Measurements from ENCODE around the gene ZDHHC5. TPM values are rescaled to one million over a fixed set of nuclear protein-coding genes. Genes with fewer than 3 reads are reported as not detected.
"Not testable (repeated sequence)": the region's sequence is repeated elsewhere in the genome, so short reads cannot be mapped to it uniquely, and the experiment has no call there.

ZDHHC5 gene
- total RNA-seq, 2 experiments from 2014 or later: 81.9 to 82.2 TPM

- ChIA-PET CTCF (interaction anchor here (0.7 to 1.8 kb wide), 3 partner anchors 45 to 85 kb away, joined by 4 to 5 read pairs (median 5); partner anchors contain the start of gene UBE2L6), POLR2A (no interaction called here)
Observed at GRCh38 chr11:57653163-57653562, 14.8 kb upstream of the ZDHHC5 start.

GRCh38 chr11:57656885-57657193, 11.1 kb upstream of the ZDHHC5 start:
- ChIA-PET CTCF (interaction anchor here (0.6 kb wide), 1 partner anchor 13 kb away, joined by 4 read pairs; no protein-coding TSS in a partner anchor), POLR2A (no interaction called here)

- POLR2A ChIA-PET: interaction anchor here (0.9 kb wide), 1 partner anchor 9 kb away, joined by 3 read pairs; no protein-coding TSS in a partner anchor
- CTCF ChIA-PET: interaction anchor here (1.0 kb wide), 1 partner anchor 9 kb away, joined by 3 read pairs; no protein-coding TSS in a partner anchor
Observed at GRCh38 chr11:57657194-57658022, 10.5 kb upstream of the ZDHHC5 start, which contains the start of gene CLP1. Gene CLP1, plus strand, starts transcription at chr11:57657762. Its CDS starts 1,715 bp downstream, at chr11:57659477.

DNA sequence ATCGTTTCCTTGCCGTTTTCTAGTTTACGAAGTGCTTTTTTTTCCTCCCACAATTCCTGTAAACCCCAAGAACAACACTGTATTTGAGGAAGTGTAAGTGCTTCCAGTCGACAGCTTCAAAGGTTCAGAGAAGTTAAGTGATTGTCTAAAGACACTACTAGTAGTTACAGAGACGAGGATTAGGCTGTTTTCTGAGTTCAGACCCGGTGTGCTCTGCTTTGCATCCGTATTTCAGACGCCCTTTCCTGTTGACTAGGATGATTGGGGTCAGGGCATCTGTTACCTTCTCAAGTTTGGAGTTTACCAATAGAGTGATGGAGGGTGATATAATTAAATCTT, 9.9 kb upstream of the ZDHHC5 start:
- CTCF ChIA-PET: interaction anchor here (1.0 to 1.2 kb wide), 2 partner anchors 9 to 13 kb away, joined by 3 read pairs; no protein-coding TSS in a partner anchor
- POLR2A ChIA-PET: interaction anchor here (0.9 kb wide), 1 partner anchor 9 kb away, joined by 3 read pairs; no protein-coding TSS in a partner anchor

DNA sequence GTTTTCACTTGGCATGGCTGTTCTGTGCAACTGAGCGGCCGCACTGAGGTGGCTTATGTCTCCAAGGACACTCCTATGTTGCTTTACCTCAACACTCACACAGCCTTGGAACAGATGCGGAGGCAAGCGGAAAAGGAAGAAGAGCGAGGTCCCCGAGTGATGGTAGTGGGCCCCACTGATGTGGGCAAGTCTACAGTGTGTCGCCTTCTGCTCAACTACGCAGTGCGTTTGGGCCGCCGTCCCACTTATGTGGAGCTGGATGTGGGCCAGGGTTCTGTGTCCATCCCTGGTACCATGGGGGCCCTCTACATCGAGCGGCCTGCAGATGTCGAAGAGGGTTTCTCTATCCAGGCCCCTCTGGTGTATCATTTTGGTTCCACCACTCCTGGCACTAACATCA, 8.2 kb upstream of the ZDHHC5 start:
- POLR2A ChIA-PET: interaction anchor here (0.7 kb wide), 1 partner anchor 97 kb away, joined by 5 read pairs; no protein-coding TSS in a partner anchor
- CTCF ChIA-PET: interaction anchor here (1.5 kb wide), 1 partner anchor 201 kb away, joined by 3 read pairs; no protein-coding TSS in a partner anchor

GRCh38 chr11:57662893-57663292, 5.0 kb upstream of the ZDHHC5 start:
- CTCF ChIA-PET: interaction anchor here (0.8 kb wide), 1 partner anchor 18 kb away, joined by 3 read pairs; no protein-coding TSS in a partner anchor
- POLR2A ChIA-PET: no interaction called here

- ChIA-PET POLR2A (no interaction called here), CTCF (no interaction called here)
Observed at GRCh38 chr11:57663975-57664374, 3.9 kb upstream of the ZDHHC5 start.

- CTCF ChIA-PET: interaction anchor here (0.7 to 1.7 kb wide), 3 partner anchors 9 to 27 kb away, joined by 3 to 4 read pairs (median 4); no protein-coding TSS in a partner anchor
- POLR2A ChIA-PET: interaction anchor here (0.7 kb wide), 1 partner anchor 48 kb away, joined by 3 read pairs; no protein-coding TSS in a partner anchor
Observed at GRCh38 chr11:57667117-57667735, 688 bp upstream of the ZDHHC5 start.

DNA sequence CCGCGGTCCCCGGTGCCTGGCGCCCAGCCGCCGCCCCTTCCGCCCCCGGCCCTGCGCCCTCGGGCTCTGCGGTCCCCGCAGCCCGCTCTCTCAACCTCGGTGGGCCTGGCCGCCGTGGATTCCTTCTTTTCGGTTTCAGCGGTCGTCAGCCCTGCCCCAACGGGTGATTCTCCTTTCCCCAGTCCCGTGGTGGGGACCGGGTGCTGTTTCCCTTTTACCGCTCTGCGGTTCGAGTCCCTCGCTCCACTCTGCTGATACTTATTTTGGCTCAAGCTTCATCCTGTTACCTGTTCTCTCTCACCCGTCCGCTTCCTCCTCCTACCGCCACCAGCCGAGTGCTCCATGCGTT, 494 bp downstream of the ZDHHC5 start:
- POLR2A ChIA-PET: interaction anchor here (0.6 to 0.8 kb wide), 2 partner anchors 73 to 103 kb away, joined by 3 to 4 read pairs; partner anchors contain the start of gene SELENOH
- CTCF ChIA-PET: interaction anchor here (0.8 to 1.0 kb wide), 2 partner anchors 12 to 343 kb away, joined by 3 read pairs; partner anchors contain the start of gene TNKS1BP1

GRCh38 chr11:57674251-57674650, 6.3 kb downstream of the ZDHHC5 start:
- ChIA-PET CTCF (no interaction called here), POLR2A (no interaction called here)

DNA sequence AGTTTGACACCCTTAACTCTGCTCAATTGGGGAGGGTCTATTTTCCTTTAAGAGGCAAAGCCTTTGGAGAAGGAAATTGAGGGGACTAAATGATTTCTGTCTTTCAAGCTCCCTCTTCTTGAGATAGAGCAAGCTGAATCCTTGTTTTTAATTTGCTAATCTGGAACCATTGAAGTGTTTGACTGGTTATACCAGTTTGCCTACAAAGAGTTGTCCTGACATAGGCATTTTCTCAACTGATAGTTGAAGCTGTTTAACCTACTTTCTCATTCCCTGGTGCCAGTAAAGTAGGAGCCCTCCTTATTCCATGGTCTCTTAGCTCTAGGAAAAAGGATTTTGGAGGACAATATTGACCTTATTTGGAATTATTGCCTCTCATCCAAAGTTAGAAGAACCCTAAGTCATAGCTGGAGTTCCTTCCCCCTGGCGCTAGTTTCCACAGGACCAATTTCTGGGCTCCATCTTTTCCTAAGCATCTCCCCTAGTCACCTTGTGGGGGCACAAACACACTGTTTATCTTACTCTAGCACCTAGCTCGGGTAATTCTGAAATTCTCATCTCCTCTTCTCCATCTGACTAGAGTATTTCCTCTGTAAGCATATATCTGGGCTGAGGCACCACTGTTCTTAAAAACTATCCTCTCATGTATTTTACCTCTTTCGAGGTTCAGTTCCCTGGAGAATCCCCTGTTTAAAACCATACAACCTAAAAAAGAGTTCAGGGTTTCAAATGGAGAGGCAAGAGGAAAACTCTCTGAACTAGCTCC, 7.4 kb downstream of the ZDHHC5 start:
- CTCF ChIA-PET: interaction anchor here (1.2 kb wide), 2 partner anchors 34 to 107 kb away, joined by 3 read pairs; partner anchors contain the start of gene UBE2L6
- POLR2A ChIA-PET: no interaction called here

GRCh38 chr11:57679396-57679795, 11.5 kb downstream of the ZDHHC5 start:
- CTCF ChIA-PET: interaction anchor here (0.7 kb wide), 1 partner anchor 35 kb away, joined by 3 read pairs; no protein-coding TSS in a partner anchor
- POLR2A ChIA-PET: no interaction called here

- CTCF ChIA-PET: interaction anchor here (1.0 kb wide), 1 partner anchor 12 kb away, joined by 3 read pairs; no protein-coding TSS in a partner anchor
Observed at GRCh38 chr11:57680552-57680874, 12.6 kb downstream of the ZDHHC5 start.

GRCh38 chr11:57681168-57681567, 13.3 kb downstream of the ZDHHC5 start:
- ChIA-PET POLR2A (no interaction called here), CTCF (interaction anchor here (1.0 kb wide), 1 partner anchor 13 kb away, joined by 3 read pairs; no protein-coding TSS in a partner anchor)

More at GRCh38 chr11:57680552-57680874, 12.6 kb downstream of the ZDHHC5 start:
- POLR2A ChIA-PET: interaction anchor here (0.8 kb wide), 1 partner anchor 22 kb away, joined by 3 read pairs; no protein-coding TSS in a partner anchor

DNA sequence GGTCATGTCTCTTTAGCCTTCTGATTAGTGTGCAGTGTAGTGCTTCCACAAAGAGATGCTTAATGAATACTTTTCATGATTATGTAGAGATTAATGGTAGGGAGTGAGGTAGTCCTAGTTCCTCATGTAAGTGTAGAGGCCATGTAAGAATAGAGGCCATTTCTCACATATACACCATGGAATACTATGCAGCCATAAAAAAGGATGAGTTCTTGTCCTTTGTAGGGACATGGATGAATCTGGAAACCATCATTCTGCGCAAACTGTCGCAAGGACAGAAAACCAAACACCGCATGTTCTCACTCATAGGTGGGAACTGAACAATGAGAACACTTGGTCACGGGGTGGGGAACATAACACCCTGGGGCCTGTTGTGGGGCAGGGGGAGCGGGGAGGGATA, 22.6 kb downstream of the ZDHHC5 start:
- POLR2A ChIA-PET, CTCF ChIA-PET: not testable (repeated sequence)

- ChIA-PET POLR2A (interaction anchor here (0.7 kb wide), 1 partner anchor 33 kb away, joined by 6 read pairs; no protein-coding TSS in a partner anchor), CTCF (no interaction called here)
Observed at GRCh38 chr11:57698843-57699365, 31.0 kb downstream of the ZDHHC5 start.

DNA sequence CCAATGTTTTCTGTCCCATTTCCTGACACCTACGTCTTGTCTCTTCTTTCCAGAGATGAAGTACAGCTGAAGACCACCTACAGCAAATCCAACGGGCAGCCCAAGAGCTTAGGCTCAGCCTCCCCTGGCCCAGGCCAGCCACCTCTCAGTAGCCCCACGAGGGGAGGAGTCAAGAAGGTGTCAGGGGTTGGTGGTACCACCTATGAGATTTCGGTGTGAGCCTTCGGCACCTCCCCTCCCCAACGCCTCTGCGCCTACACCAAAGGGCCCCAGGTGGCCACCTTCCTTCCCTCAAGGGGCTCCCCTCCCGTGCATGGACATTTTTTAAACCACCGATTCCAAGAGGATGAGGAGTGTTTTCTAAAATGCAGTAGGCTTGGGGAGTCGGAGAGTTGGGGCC, 31.9 kb downstream of the ZDHHC5 start:
- CTCF ChIA-PET: no interaction called here
- POLR2A ChIA-PET: no interaction called here

- ChIA-PET CTCF (no interaction called here), POLR2A (no interaction called here)
Observed at GRCh38 chr11:57700425-57700824, 32.5 kb downstream of the ZDHHC5 start.

DNA sequence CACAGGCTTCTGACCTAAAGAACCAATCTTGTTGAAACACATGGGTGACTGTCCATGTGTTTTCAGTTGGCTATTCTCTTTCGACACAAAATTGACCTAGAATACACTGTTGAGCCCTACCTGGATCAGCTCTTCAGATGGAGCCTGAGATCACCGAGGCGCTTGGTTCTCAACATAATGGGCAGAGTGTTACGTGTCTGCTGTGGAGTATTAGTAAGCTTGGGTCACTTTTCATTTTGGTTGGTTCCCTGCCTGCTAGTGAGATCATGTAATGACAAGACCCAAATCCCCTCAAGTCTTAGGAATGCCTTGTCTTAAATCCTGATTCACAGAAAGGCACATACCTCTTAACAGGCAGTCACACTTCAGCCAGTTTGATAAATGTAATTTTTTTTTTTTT, 35.4 kb downstream of the ZDHHC5 start:
- POLR2A ChIA-PET: interaction anchor here (0.7 kb wide), 1 partner anchor 23 kb away, joined by 12 read pairs; no protein-coding TSS in a partner anchor
- CTCF ChIA-PET: interaction anchor here (0.9 kb wide), 1 partner anchor 15 kb away, joined by 3 read pairs; no protein-coding TSS in a partner anchor
